KOPT-K1 (cell line): ENCODE measurements around the gene DPP8.

Source experiments
- H3K27ac ChIP-seq: fragments of 200-600 bp; sonication (generic); 2 replicates; pipeline ENCODE4 v1.5.1; 2016; ENCODE audit warnings: antibody characterized with exemption, mild to moderate bottlenecking, low read depth, low read length; ENCODE audit not compliant: poor library complexity, severe bottlenecking
- H3K36me3 ChIP-seq: fragments of 200-600 bp; sonication (generic); 2 replicates; pipeline ENCODE4 v1.5.1; 2017; ENCODE audit warnings: antibody characterized with exemption, mild to moderate bottlenecking, low read length, moderate library complexity; ENCODE audit not compliant: insufficient read depth
- H3K9me3 ChIP-seq: fragments of 200-600 bp; sonication (generic); 2 replicates; pipeline ENCODE4 v1.5.1; 2017; ENCODE audit warnings: antibody characterized with exemption, low read length, mild to moderate bottlenecking; ENCODE audit not compliant: insufficient read depth, poor library complexity, severe bottlenecking

DPP8 gene

DNA sequence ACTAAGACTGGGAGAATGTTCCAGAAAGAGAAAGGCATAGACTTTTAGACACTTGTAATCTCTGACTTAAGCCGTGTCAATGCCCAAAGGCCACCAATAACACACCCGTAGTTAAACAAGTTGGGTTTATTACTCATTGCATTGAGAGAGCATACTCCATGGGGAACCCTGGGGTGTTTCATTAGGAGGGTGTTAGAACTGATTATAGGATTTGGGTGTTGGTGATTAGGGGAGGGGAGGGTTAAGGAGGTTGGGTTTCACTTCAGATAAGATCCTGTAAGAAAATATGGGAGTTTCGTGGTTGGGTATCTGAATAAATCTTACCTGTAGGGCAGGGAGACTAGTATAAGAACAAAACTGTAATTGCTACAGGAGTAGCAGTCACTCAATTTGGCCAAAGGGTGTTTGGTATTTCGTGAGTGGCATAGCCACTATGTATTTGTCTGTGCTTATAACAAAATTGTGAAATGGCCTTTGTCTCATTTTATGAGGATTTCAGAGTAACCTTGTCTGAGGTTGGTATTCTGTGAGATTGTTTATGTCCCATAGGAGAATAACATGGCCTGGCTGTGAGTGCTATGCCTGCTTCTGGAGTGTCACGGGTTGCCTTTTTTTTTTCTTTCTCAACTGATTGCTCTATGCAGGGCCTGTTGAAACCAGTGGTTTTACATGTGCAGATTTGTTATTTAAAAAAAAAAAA is 15.7 kb upstream of the DPP8 start:
- H3K27ac ChIP-seq = no peak overlapping the region
- H3K36me3 ChIP-seq = peaks cover 32% of the 10 kb centered on the region
- no peaks in the 10 kb centered on the region for H3K9me3 ChIP-seq

DNA sequence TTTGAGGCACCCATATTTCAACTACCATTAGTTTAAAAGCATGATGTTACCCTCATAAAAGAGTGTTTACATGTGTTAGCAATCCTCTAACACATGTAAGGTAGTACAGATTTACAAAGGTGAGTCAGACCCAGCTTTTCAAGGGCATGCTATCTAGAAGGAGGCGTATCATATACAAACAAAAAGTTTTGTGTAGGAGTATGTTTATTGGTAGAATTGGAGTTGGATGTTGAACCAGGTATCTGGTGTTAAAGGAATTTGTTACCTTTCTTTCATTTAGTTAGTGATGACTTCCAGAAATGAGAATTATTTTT is 15.2 kb upstream of the DPP8 start:
- H3K27ac ChIP-seq = no peak overlapping the region
- peaks cover 32% of the 10 kb centered on the region for H3K36me3 ChIP-seq
- no peaks in the 10 kb centered on the region for H3K9me3 ChIP-seq

DNA sequence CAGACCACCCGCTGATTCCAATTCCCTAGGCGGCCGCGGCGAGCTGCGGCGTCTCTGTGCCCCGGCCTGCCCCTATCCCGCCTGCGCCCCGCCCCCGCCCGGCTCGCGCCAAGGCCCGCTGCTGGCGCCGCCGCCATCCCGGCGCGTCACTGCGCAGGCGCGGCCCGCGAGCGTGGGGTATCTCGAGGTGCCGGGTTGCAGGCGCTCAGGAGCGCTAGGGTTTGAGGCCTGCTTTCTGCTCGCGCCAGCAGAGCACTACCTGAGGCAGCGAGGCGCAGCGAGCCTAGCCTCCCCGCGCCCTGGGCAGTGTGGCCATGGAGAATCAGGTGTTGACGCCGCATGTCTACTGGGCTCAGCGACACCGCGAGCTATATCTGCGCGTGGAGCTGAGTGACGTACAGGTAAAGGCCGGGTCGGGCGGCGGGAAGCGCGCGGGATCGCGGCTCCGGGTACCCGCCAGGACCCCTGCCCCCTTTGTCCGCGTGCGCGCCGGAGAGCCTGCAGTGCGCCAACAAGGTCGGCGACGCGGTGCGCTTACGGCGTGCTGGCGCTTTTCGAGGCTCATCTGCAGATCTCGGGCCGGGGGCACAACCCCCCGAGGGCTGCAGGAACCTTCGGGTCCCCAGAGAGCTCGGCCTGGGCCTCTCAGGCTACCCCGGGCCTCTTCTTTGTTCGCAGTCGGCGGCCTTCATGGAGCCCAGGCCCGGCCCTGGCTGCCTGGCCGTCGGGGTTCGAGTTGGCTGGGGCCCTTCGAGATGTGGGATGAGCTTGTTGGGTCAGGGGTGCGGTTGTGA is 13.0 kb upstream of the DPP8 start, which contains the start of gene HACD3:
Gene HACD3, plus strand, starts transcription at position 146 of the 794 bp plus-strand sequence. Its CDS starts 169 bp downstream, at position 315.
- Histone ChIP-seq H3K27ac (peak within 1 kb of the TSS; percentile 87), H3K9me3 (no peaks in the 10 kb centered on the region), H3K36me3 (peaks cover 18% of the 10 kb centered on the region)

DNA sequence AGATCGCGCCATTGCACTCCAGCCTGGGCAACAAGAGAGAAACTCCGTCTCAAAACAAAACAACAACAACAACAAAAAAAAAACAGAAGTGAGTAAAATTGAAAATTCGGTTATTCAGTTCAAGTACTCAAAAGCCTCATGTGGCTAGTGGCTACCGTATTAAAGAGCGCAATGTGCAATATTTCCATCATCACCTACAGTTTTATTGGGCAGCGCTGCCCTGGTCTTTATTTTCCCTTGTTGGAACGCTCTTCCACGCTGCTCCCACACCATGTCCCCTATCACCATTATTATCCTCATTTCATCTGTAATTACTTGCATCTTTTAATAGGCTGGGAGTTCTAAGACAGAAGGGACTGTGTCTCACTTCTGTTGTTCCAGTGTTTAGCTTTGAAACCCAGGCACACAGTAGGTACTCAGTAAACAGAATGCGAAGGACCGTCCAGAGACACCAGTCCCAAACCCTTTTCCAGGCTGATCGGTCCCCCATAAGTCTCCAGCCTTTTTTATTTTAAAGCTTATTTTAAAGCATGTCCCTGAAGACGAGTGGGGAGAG is 12.4 kb upstream of the DPP8 start:
- Histone ChIP-seq H3K27ac (peak overlapping the region; percentile 87), H3K9me3 (no peaks in the 10 kb centered on the region), H3K36me3 (peaks cover 11% of the 10 kb centered on the region)

DNA sequence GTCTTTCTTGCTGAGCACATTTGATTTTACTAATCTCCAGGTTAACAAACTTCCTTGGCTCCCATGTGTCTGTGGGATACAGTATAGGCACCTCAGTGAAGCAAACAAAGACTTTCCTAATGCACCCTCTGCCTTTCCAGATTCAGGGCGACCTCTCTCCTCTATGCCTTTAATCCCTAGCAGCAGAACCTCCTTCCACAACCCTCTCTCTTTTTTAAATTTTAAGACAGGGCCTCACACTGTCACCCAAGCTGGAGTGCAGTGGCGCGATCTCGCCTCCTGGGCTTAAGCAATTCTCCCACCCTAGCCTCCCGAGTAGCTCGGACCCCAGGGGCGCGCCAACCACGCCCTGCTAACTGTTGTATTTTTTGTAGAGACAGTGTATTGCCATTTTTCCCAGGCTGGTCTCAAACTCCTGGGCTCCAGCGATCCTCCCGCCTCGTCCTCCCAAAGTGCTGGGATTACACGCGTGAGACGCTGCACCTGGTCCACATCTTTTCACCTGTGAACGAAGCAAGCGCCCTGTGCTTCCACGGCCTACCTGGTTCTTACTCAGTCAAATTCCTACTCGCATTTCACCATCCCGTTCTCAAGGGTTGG is 11.1 kb upstream of the DPP8 start:
- Histone ChIP-seq H3K9me3 (no peaks in the 10 kb centered on the region), H3K36me3 (no peaks in the 10 kb centered on the region; the same call in 1 of the 2 replicates), H3K27ac (no peak overlapping the region)

DNA sequence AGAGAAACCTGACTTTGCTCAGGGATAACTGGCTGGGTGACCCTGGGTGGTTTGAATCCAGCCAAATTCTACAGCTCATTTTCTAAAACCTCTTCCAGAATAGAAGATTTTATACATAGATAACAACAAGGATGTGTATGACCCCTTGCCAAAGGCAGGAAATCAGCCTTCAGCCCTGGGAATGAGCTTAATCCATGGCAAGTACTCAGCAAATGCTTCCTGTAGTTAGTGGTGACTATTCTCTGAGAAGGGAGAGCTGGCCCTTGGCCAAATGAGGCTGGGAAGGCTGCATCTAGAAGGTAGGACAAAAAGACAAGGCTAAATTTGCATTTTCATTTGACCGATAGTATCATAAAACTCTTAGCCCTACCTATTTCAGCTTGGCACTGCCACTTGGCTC is 8.1 kb upstream of the DPP8 start:
- H3K36me3 ChIP-seq = no peaks in the 10 kb centered on the region
- H3K27ac ChIP-seq = no peak overlapping the region
- H3K9me3 ChIP-seq = no peaks in the 10 kb centered on the region

DNA sequence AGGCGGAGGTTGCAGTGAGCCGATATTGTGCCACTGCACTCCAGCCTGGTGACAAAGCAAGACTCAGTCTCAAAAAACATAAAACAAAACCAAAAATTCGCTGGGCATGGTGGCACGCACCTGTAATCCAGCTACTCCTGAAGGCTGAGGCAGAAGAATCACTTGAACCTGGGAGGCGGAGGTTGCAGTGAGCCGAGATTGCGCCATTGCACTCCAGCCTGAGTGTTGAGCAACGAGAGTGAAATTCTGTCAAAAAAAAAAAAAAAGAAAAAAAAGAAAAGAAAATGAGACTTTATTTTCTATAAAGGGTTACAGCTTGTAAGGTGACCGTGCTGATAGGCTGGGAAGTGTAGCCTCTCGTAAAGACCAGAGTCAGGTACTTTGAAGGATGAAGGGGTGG is 6.7 kb upstream of the DPP8 start:
- no peaks in the 10 kb centered on the region for H3K9me3 ChIP-seq
- H3K36me3 ChIP-seq = no peaks in the 10 kb centered on the region
- H3K27ac ChIP-seq = no peak overlapping the region

DNA sequence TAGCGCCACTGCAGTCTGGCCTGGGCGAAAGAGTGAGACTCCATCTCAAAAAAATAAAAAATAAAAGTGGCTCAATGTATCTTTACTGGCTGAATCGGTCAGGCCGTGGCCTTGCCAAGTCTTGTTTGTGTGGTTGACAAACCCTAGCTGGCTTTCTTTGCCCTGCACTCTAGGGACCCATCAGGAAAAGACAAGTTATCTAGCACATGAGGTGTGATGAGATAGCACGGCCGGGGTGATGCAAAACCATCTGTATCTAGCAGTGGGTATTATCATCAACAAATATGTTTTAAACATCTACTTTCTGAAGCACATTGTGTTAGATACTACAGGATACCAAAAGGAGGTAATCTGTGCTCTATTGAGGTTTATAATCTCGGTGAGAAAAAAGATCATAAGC is 3.9 kb upstream of the DPP8 start:
- H3K36me3 ChIP-seq = no peaks in the 10 kb centered on the region
- H3K27ac ChIP-seq = no peak overlapping the region
- H3K9me3 ChIP-seq = no peaks in the 10 kb centered on the region

DNA sequence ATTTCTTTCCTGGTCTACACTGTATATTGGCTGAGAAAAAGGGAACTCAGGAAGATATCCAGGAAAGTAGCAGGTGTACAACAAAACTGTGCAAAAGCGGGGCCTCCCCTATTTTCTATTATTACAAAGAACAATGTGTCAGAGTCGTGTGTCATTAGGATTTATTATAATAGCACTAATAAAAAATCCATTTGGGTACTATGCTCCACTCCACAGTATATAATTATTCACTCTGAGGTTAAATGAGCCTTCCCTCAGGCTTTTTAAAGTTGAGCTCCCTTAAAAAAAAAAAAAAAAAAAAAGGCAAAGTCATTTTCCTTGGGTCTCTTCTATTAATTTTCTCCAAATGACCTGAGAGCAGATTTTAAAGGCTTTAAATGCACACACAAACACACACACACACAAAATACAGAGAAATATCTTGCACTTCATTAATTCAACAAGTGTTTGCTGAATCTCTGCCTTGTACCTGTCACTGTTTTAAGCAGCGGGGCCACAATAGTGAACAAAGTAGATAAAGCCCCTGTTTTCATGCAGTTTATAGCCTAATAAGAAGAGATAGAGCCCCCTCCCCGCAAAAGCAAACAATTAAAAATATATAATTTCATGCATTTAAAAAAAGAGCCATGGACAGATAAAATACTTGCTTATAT is 1.3 kb upstream of the DPP8 start:
- Histone ChIP-seq H3K27ac (no peak overlapping the region), H3K9me3 (no peaks in the 10 kb centered on the region), H3K36me3 (peaks cover 19% of the 10 kb centered on the region)

DNA sequence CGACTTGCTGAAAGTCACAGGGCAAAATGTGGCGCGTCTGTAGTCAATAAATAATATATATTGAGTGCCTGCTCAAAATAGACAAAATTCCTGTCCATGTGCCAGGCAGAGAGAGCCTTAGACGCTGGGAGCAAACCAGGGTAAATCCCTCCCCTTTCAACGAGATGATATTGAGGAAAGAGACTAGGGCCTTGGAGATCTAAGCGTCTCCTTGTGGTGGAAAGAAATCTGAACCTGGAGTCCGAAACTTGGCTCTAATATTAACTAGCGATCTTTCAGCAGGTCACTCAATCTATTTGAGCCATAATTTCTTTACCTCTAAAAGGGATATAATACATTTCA is 348 bp upstream of the DPP8 start:
- Histone ChIP-seq H3K27ac (peak overlapping the region; percentile 86), H3K9me3 (no peaks in the 10 kb centered on the region), H3K36me3 (peaks cover 24% of the 10 kb centered on the region)

DNA sequence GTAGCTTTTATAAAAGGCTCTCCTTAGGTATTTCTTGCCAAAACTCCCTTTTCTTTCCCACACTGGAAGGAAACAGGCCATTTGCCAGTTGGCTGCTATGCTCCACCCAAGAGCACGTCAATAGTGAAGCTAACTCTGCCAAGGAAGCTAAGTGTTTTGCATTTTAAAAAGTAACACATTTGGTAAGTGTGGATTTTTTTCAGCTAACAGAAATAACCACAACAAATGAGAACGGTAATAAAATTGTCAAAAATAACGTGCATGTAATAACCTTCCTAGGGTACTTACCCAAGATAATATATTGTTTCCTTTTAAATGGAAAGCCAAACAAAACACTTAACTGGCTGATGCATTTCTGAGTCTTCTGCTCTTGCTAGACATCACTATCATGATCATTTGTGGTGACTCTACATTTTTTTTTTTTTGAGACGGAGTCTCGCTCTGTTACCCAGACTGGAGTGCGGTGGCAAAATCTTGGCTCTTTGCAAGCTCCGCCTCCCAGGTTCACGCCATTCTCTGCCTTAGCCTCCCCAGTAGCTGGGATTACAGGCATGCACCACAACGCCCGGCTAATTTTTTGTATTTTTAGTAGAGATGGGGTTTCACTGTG is 4.6 kb downstream of the DPP8 start:
- peaks cover 72% of the 10 kb centered on the region for H3K36me3 ChIP-seq

DNA sequence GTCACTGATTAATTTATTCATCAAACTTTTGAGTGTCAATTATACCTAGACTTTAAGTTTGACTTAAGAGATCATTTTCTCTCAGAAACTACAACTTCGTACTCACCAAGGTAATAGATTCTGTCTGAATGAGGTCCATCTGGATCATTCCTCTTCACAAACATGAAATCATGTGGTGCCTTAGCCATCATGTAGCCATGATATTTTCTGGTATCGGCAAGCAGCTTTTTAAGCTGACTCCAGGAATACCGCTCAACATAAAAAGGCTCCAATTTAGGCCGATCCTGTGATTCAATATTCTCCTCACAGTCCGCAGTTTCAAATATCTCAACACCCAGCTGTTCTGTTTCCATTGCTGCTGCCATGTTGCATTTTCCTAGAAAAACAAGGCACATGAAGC is 5.3 kb downstream of the DPP8 start:
- no peak overlapping the region for H3K27ac ChIP-seq
- no peaks in the 10 kb centered on the region for H3K9me3 ChIP-seq
- H3K36me3 ChIP-seq = peaks cover 79% of the 10 kb centered on the region

More for the DNA sequence above, 4.6 kb downstream of the DPP8 start:
- no peak overlapping the region for H3K27ac ChIP-seq
- no peaks in the 10 kb centered on the region for H3K9me3 ChIP-seq

DNA sequence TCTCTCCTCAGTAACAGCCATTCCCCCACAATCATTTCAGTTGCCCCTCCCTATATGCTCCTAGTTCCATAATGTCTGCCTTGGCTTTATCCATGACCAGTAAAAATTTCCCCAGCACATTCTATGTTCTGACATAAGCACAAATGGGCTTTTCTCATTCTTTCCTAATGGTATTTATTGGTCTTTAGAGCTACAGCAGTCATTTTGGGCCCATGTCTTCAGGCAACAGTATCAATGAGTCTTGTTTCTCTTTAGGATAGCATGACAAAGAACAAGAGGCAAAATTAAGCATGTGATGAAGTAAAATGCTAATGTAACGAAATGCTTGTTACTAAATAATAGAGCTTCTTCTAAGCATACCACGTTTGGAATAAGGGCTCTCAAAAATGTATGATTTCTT is 8.2 kb downstream of the DPP8 start:
- no peak overlapping the region for H3K27ac ChIP-seq
- H3K36me3 ChIP-seq = peaks cover 85% of the 10 kb centered on the region
- H3K9me3 ChIP-seq = no peaks in the 10 kb centered on the region

DNA sequence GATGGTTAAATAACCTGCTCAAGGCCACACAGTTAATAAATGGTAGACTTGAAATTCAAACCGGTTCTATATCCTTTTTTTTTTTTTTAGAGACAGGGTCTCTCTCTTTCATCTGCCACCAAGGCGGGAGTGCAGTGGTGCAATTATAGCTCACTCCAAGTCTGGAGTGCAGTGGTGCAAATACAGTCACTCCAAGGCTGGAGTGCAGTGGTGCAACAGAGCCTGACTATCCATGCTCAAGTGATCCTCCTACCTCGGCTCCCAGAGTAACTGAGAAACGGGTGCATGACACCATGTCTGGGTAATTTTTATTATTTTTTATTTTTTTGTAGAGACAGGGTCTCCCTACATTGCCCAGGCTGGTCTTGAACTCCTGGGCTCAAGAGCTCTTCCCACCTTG is 23.4 kb downstream of the DPP8 start:
- Histone ChIP-seq H3K36me3 (peaks cover 89% of the 10 kb centered on the region), H3K27ac (no peak overlapping the region), H3K9me3 (no peaks in the 10 kb centered on the region)

DNA sequence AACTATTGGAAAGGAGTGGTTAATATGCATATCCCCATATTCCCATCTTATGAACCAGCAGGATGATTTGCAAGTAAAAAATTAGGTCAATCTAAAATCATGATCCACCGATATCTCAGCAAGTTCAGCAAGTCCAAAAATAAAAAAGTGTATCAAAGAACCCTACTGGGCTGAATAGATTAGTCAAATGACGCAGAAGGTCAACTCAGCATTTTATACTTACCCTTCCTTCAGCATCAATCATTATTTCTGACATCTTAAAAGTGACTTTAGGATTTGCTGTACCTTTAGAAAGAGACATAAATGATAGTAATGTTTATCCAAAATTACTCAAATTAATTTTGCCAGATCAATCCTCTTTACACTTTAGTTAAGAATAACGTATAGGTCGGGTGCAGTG is 32.6 kb downstream of the DPP8 start:
- Histone ChIP-seq H3K27ac (no peak overlapping the region), H3K36me3 (peaks cover 91% of the 10 kb centered on the region), H3K9me3 (no peaks in the 10 kb centered on the region)
